ENCODE results near the gene TICAM2. TPM values are rescaled to one million over a fixed set of nuclear protein-coding genes. Genes with fewer than 3 reads are reported as not detected.

Gene TICAM2
- total RNA-seq, 1 experiment from 2014 or later = 0.24 TPM

DNA sequence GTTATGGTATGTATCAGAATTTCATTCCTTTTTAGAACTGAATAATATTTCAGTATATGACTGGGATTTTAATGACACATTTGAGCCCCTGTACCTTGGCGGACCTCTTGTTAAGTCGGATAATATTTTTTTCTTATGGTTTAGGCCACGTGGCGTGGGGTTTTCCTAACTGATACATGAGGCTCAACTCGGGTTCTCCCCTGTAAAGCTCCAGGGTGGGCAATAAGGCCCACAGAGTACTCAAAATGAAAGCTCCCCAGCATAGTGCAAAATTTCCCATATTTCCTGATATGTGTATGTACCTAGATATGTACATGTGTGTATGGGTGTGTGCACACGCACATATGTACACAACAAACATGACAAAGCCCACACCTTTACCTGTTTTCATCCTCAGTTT lies 24.5 kb downstream of the TICAM2 start:
- no peak overlapping the region for H3K4me3 Mint-ChIP-seq
- Histone ChIP-seq H2BK20ac (ENCODE audit: low read depth, low read length, poor library complexity, severe bottlenecking) (no peak overlapping the region), H4K20me1 (ENCODE audit: control insufficient read depth, insufficient read depth, insufficient read length) (no peaks in the 10 kb centered on the region), H2BK12ac (ENCODE audit: insufficient read length, low read depth, low read length) (no peak overlapping the region), H3K4me2 (ENCODE audit: insufficient read depth, insufficient read length, low read length) (no peak overlapping the region), H3K18ac (ENCODE audit: insufficient read length, low read depth, low read length) (no peak overlapping the region), H2BK15ac (ENCODE audit: low read depth, low read length) (no peak overlapping the region), H3K9ac (ENCODE audit: extremely low read depth, insufficient read length, low read length) (no peak overlapping the region), H3K4me1 (ENCODE audit: insufficient read depth, low read length) (no peaks in the 10 kb centered on the region), H3K79me2 (ENCODE audit: insufficient read depth, low read length) (no peaks in the 10 kb centered on the region), H3K14ac (ENCODE audit: insufficient read depth, low read length) (no peak overlapping the region), H3K23me2 (ENCODE audit: insufficient read length, low read depth, low read length, poor library complexity, severe bottlenecking) (no peaks in the 10 kb centered on the region), H3T11ph (ENCODE audit: low read length) (no peak overlapping the region), H3K27me3 (ENCODE audit: insufficient read depth, low read length) (no peaks in the 10 kb centered on the region), H3K79me1 (ENCODE audit: insufficient read depth, low read depth, low read length, poor library complexity, severe bottlenecking) (no peaks in the 10 kb centered on the region), H3K27ac (ENCODE audit: insufficient read length, low read depth, low read length) (no peak overlapping the region), H2BK5ac (ENCODE audit: insufficient read length, low read length) (no peak overlapping the region), H4K8ac (replicated peaks; ENCODE audit: insufficient read length, low read depth, low read length) (no peak overlapping the region), H3K4ac (ENCODE audit: low read depth, low read length) (no peak overlapping the region), H3K9me3 (ENCODE audit: control insufficient read depth, low read depth, low read length) (no peaks in the 10 kb centered on the region), H3K23ac (ENCODE audit: insufficient read length, low read depth, low read length) (no peak overlapping the region), H3K56ac (ENCODE audit: insufficient read length, low read depth, low read length) (no peak overlapping the region), H4K91ac (ENCODE audit: insufficient read length, low read depth, low read length) (no peak overlapping the region), H2BK120ac (ENCODE audit: low read depth, low read length, poor library complexity, severe bottlenecking) (no peak overlapping the region), H4K5ac (ENCODE audit: insufficient read length, low read depth, low read length) (no peak overlapping the region), H2AK5ac (ENCODE audit: insufficient read length, low read length) (no peak overlapping the region), H2AFZ (ENCODE audit: low read length) (no peak overlapping the region)
- H3K27me3 Mint-ChIP-seq (ENCODE audit: low read depth) = no peaks in the 10 kb centered on the region
- H3K27ac Mint-ChIP-seq = no peak overlapping the region
- DNase-seq = no peak
- H3K9me3 Mint-ChIP-seq = no peaks in the 10 kb centered on the region; a peak in 1 of 5 replicates
- no CpG with 5 or more reads among the region's 6 CpGs for WGBS (ENCODE audit: extremely low coverage, insufficient read length, low lambda C conversion rate)
- H3K4me1 Mint-ChIP-seq = peaks cover 3 to 4% of the 10 kb centered on the region in 2 experiments
- TF ChIP-seq, protein P1, sequence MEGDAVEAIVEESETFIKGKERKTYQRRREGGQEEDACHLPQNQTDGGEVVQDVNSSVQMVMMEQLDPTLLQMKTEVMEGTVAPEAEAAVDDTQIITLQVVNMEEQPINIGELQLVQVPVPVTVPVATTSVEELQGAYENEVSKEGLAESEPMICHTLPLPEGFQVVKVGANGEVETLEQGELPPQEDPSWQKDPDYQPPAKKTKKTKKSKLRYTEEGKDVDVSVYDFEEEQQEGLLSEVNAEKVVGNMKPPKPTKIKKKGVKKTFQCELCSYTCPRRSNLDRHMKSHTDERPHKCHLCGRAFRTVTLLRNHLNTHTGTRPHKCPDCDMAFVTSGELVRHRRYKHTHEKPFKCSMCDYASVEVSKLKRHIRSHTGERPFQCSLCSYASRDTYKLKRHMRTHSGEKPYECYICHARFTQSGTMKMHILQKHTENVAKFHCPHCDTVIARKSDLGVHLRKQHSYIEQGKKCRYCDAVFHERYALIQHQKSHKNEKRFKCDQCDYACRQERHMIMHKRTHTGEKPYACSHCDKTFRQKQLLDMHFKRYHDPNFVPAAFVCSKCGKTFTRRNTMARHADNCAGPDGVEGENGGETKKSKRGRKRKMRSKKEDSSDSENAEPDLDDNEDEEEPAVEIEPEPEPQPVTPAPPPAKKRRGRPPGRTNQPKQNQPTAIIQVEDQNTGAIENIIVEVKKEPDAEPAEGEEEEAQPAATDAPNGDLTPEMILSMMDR (conservative IDR thresholded peaks at IDR 0.05) = no peak
- 0 out of 7 replicates have a peak, but pooled peaks cover 0 to 4% (median 0%) of the 10 kb centered on the region in 3 experiments for H3K36me3 Mint-ChIP-seq (ENCODE audit: insufficient read depth in 1 of 3, low read depth in 3 of 3)

All from H9 (cell line).